Measurements from ENCODE around the gene LPO. TPM values are rescaled to one million over a fixed set of nuclear protein-coding genes. Genes with fewer than 3 reads are reported as not detected.

The LPO gene
- polyA plus RNA-seq, 1 donor: 0.37 TPM

GRCh38 chr17:58253082-58253481, 14.7 kb downstream of the LPO start:
- H3K4me3 ChIP-seq (ENCODE audit: low read length): no peak overlapping the region
- no peak for DNase-seq
- no peak overlapping the region for H3K27ac ChIP-seq (ENCODE audit: low read length)
- peaks cover 6% of the 10 kb centered on the region for H3K9me3 ChIP-seq (ENCODE audit: control insufficient read depth, low read depth, low read length)
- no peaks in the 10 kb centered on the region for H3K36me3 ChIP-seq (ENCODE audit: control insufficient read depth, insufficient read depth, low read length)
- peaks cover 13% of the 10 kb centered on the region for H3K4me1 ChIP-seq (ENCODE audit: control insufficient read depth, insufficient read depth, low read length)
- 92% methylated on average over 2 of the region's 3 CpGs for WGBS (ENCODE audit: insufficient coverage, low lambda C conversion rate)
- H3K27me3 ChIP-seq (ENCODE audit: control insufficient read depth, insufficient read depth, low read length): peaks cover 26% of the 10 kb centered on the region

GRCh38 chr17:58254803-58255202, 16.4 kb downstream of the LPO start:
- no peak overlapping the region for H3K4me3 ChIP-seq (ENCODE audit: low read length)
- H3K4me1 ChIP-seq (ENCODE audit: control insufficient read depth, insufficient read depth, low read length): peaks cover 1% of the 10 kb centered on the region
- peaks cover under 1% of the 10 kb centered on the region for H3K9me3 ChIP-seq (ENCODE audit: control insufficient read depth, low read depth, low read length)
- no peak overlapping the region for H3K27ac ChIP-seq (ENCODE audit: low read length)
- H3K36me3 ChIP-seq (ENCODE audit: control insufficient read depth, insufficient read depth, low read length): no peaks in the 10 kb centered on the region
- 23% methylated on average over 2 of the region's 8 CpGs for WGBS (ENCODE audit: insufficient coverage, low lambda C conversion rate)
- H3K27me3 ChIP-seq (ENCODE audit: control insufficient read depth, insufficient read depth, low read length): peaks cover 18% of the 10 kb centered on the region
- no peak for DNase-seq

GRCh38 chr17:58262149-58262548, 23.8 kb downstream of the LPO start:
- Histone ChIP-seq H3K4me1 (ENCODE audit: control insufficient read depth, insufficient read depth, low read length) (no peaks in the 10 kb centered on the region), H3K27ac (ENCODE audit: low read length) (no peak overlapping the region), H3K27me3 (ENCODE audit: control insufficient read depth, insufficient read depth, low read length) (peaks cover 18% of the 10 kb centered on the region), H3K4me3 (ENCODE audit: low read length) (no peak overlapping the region), H3K9me3 (ENCODE audit: control insufficient read depth, low read depth, low read length) (no peaks in the 10 kb centered on the region), H3K36me3 (ENCODE audit: control insufficient read depth, insufficient read depth, low read length) (no peaks in the 10 kb centered on the region)
- no peak for DNase-seq
- WGBS (ENCODE audit: insufficient coverage, low lambda C conversion rate): 88% methylated on average over 3 of the region's 11 CpGs

- WGBS (ENCODE audit: insufficient coverage, low lambda C conversion rate): 67% methylated on average over 1 of the region's 1 CpG
- no peak for DNase-seq
- peaks cover 18% of the 10 kb centered on the region for H3K27me3 ChIP-seq (ENCODE audit: control insufficient read depth, insufficient read depth, low read length)
These were observed 25.4 kb downstream of the LPO start for GRCh38 chr17:58263773-58264172.

GRCh38 chr17:58264407-58265103, 26.2 kb downstream of the LPO start:
- WGBS (ENCODE audit: insufficient coverage, low lambda C conversion rate): 47% methylated on average over 2 of the region's 6 CpGs

More at GRCh38 chr17:58263773-58264172, 25.4 kb downstream of the LPO start:
- Histone ChIP-seq H3K9me3 (ENCODE audit: control insufficient read depth, low read depth, low read length) (no peaks in the 10 kb centered on the region), H3K4me3 (ENCODE audit: low read length) (no peak overlapping the region), H3K27ac (ENCODE audit: low read length) (no peak overlapping the region), H3K36me3 (ENCODE audit: control insufficient read depth, insufficient read depth, low read length) (no peaks in the 10 kb centered on the region), H3K4me1 (ENCODE audit: control insufficient read depth, insufficient read depth, low read length) (no peaks in the 10 kb centered on the region)

GRCh38 chr17:58265271-58265670, 26.9 kb downstream of the LPO start:
- H3K4me3 ChIP-seq (ENCODE audit: low read length): no peak overlapping the region
- no CpG with 5 or more reads among the region's 4 CpGs for WGBS (ENCODE audit: insufficient coverage, low lambda C conversion rate)
- no peaks in the 10 kb centered on the region for H3K4me1 ChIP-seq (ENCODE audit: control insufficient read depth, insufficient read depth, low read length)
- no peak overlapping the region for H3K27ac ChIP-seq (ENCODE audit: low read length)
- DNase-seq: no peak
- H3K27me3 ChIP-seq (ENCODE audit: control insufficient read depth, insufficient read depth, low read length): peaks cover 14% of the 10 kb centered on the region
- no peaks in the 10 kb centered on the region for H3K9me3 ChIP-seq (ENCODE audit: control insufficient read depth, low read depth, low read length)
- H3K36me3 ChIP-seq (ENCODE audit: control insufficient read depth, insufficient read depth, low read length): no peaks in the 10 kb centered on the region

More at GRCh38 chr17:58264407-58265103, 26.2 kb downstream of the LPO start:
- Histone ChIP-seq H3K4me3 (ENCODE audit: low read length) (no peak overlapping the region), H3K4me1 (ENCODE audit: control insufficient read depth, insufficient read depth, low read length) (no peaks in the 10 kb centered on the region), H3K27ac (ENCODE audit: low read length) (no peak overlapping the region), H3K36me3 (ENCODE audit: control insufficient read depth, insufficient read depth, low read length) (no peaks in the 10 kb centered on the region), H3K27me3 (ENCODE audit: control insufficient read depth, insufficient read depth, low read length) (peaks cover 16% of the 10 kb centered on the region), H3K9me3 (ENCODE audit: control insufficient read depth, low read depth, low read length) (no peaks in the 10 kb centered on the region)
- no peak for DNase-seq

GRCh38 chr17:58265902-58266875, 27.8 kb downstream of the LPO start:
- no peak for DNase-seq
- Histone ChIP-seq H3K36me3 (ENCODE audit: control insufficient read depth, insufficient read depth, low read length) (no peaks in the 10 kb centered on the region), H3K27me3 (ENCODE audit: control insufficient read depth, insufficient read depth, low read length) (peaks cover 13% of the 10 kb centered on the region), H3K4me1 (ENCODE audit: control insufficient read depth, insufficient read depth, low read length) (no peaks in the 10 kb centered on the region), H3K9me3 (ENCODE audit: control insufficient read depth, low read depth, low read length) (no peaks in the 10 kb centered on the region), H3K4me3 (ENCODE audit: low read length) (no peak overlapping the region), H3K27ac (ENCODE audit: low read length) (no peak overlapping the region)
- 67% methylated on average over 1 of the region's 7 CpGs for WGBS (ENCODE audit: insufficient coverage, low lambda C conversion rate)

- Histone ChIP-seq H3K9me3 (ENCODE audit: control insufficient read depth, low read depth, low read length) (no peaks in the 10 kb centered on the region), H3K4me1 (ENCODE audit: control insufficient read depth, insufficient read depth, low read length) (no peaks in the 10 kb centered on the region), H3K27me3 (ENCODE audit: control insufficient read depth, insufficient read depth, low read length) (peaks cover 13% of the 10 kb centered on the region), H3K4me3 (ENCODE audit: low read length) (no peak overlapping the region), H3K36me3 (ENCODE audit: control insufficient read depth, insufficient read depth, low read length) (no peaks in the 10 kb centered on the region), H3K27ac (ENCODE audit: low read length) (no peak overlapping the region)
- DNase-seq: no peak
- WGBS (ENCODE audit: insufficient coverage, low lambda C conversion rate): 100% methylated on average over 2 of the region's 22 CpGs
These were observed 29.3 kb downstream of the LPO start for GRCh38 chr17:58267347-58268324.

- peaks cover 13% of the 10 kb centered on the region for H3K27me3 ChIP-seq (ENCODE audit: control insufficient read depth, insufficient read depth, low read length)
- DNase-seq: no peak
- H3K36me3 ChIP-seq (ENCODE audit: control insufficient read depth, insufficient read depth, low read length): no peaks in the 10 kb centered on the region
- H3K4me3 ChIP-seq (ENCODE audit: low read length): no peak overlapping the region
- no peaks in the 10 kb centered on the region for H3K4me1 ChIP-seq (ENCODE audit: control insufficient read depth, insufficient read depth, low read length)
- H3K27ac ChIP-seq (ENCODE audit: low read length): no peak overlapping the region
- WGBS (ENCODE audit: insufficient coverage, low lambda C conversion rate): no CpG with 5 or more reads among the region's 12 CpGs
- H3K9me3 ChIP-seq (ENCODE audit: control insufficient read depth, low read depth, low read length): no peaks in the 10 kb centered on the region
These were observed 29.9 kb downstream of the LPO start for GRCh38 chr17:58268326-58268725.
